ENCODE data around the gene UBA5.
A peak's percentile ranks its signal among the peaks of the same experiment; 100 is the strongest.

UBA5 gene

DNA sequence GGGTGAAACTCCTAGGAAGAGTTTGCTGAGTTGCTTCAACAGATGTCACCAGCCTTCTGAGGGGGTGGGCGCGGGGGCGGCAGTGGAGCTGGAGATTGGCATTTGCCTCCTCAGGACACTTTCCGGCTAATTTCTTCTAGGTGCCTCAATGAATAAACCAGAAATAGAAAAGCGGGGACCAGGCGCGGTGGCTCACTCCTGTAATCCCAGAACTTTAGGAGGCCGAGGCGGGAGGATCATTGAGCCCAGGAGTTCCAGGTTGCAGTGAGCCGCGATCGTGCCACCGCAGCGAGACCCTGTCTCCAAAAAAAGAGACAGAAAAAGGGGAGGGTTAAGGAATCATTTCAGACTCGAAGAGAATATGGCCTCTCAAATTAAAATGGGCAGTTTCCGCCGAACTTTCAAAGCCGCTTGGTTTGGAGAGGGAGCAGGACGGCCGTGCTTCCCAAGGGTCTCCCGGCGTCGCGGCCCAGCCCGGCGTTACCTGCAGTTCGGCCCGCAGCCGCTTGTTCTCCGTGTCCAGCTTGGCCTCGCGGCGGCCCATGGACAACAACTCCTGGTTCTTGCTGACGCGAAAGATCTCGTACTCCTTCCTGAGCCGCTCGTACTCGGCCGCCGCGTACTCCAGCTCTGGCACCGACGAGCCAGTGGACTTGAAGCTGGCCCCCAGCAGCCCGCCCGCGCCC lies 61.5 kb downstream of the UBA5 start:
- DNase-seq: no peak

DNA sequence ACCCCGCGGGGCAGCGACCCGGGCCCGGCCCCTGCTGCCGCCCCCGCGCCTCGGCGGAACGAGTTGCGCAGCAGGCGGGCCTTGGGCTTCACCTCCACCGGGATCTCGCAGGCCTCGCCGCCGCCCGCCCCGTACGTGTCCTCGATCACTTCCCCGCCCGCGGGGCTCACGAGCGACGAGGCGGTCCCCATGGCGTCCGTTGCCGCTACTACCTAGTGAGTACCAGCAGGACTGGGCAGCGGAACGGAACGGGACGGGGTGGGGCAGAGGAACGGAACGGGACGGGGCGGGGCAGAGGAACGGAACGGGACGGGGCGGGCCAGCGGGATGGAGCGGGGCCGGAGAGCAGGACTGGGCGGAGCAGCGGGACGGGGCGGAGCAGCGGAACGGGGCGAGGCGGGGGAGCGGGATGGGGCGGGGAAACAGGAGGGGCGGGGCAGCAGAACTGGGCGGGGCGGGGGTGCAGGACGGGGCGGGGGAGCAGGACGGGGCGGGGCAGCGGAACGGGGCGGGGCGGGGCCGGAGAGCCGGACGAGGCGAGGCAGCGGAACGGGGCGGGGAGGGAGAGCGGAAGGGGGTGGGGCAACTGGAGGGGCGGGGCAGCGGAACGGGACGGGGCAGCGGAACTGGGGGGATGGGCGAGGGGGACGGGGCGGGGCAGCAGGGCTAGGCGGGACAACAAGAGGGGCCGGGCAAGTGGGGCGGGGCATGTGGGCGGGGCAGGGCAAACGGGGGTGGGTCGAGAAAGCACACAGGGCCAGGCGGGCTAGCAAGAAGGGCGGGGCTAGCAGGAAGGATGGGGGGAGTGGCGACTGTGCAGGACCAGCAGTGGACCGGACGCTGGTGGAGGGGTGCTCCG lies 62.3 kb downstream of the UBA5 start, which contains the start of gene NPHP3:
NPHP3 (minus strand) TSS at position 245 of the 859 bp plus-strand sequence; CDS start at position 191, 54 bp downstream.
- peak; percentile 97 for DNase-seq

DNA sequence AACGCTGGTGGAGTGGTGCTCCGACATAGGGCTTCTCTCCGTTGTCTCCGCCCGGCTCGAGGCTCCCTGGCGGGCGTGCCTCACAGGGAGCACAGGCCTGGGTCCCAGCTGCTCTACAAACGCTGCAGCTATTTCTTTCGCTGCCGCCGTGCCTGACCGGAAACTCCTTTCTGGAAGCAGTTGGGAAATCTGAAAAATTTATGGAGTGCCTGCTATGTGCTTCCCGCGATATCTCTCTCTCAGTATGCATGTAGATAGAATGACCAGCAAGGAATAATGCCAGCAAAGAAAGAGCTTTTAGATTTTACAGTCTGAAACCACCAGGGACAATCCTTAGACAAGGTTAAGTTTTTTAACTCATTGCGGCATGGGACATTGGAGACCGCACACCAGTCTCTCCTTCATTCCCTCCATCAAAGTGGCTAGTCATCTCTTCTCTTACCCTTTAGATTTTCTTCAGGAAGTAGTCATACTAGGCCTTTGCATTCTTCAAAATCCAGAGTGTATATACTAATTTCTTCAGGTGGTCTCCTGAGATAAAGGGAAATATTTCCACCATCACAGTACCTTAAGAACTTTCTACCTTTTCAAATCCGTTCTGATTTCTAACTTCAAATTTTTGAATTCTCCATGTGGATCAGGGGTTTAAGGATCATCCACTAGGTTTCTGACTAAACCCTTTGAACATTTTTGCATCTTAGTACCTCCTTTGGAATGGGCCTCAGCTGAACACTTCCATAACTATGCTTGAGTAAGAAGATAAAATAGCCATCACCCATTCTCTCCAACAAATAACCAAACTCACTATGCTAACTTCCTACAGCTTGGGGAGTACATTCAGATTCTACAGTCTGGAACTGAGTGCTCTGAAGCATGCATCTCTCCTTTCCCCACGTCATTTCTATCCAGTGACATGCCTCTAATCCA lies 63.2 kb downstream of the UBA5 start:
- no peak for DNase-seq

DNA sequence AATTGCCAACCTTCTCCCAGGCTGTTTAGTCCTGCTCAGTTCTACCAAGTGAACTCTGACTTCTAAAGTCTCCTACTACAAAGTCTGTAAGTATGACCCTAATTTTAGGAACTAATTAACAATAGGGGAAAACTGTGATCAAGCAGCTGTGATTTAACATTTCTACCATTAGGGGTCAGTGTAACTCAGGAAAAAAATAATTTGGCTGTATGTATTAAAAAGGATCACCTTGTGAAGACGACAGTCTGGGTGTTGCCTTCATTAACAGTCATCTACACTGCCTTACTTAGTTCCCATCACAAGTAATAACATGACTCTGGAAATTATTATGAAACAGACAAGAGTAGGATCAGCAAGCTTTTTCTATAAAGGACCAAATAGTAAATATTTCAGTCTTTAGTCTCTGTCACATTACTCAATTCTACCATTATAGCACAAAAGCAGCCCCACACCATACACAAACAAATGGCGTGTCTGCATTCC lies 66.3 kb downstream of the UBA5 start:
- DNase-seq: peak; percentile 58

Data from activated CD4-positive, alpha-beta T cell treated with anti-CD3 and anti-CD28 coated beads, Interleukin-2, Interleukin-6, amounts not matched to agents 100 ng/mL and 50 ng/mL, durations not matched to agents 16 hours and 8 hours (primary cell).